ENCODE measurements around the gene GNB5.

Gene GNB5

DNA sequence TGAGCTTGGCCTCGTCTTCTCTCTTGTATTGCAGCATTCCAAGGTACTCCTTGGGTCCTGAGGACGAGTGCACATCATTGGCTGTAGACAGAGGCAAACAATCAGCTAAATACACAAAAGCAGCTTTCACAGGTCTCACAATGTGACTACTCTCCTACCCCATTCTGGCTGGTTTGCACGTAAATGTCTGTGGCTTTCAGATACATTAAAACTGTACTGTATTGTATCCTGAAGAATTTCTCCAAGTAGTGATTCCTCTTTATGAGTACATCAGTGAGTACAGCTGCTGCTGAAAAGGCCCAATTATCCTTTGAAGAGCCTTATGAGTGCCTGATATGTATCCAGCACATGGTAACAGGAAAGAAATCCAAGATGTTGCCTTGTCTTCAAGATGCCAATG lies 22.0 kb upstream of the GNB5 start:
- in situ Hi-C loops (cut with MboI; ENCODE audit: low pct_unique_long_range_greater_than_20kb, low sequenced_read_pairs): no loop called here
- no peak for DNase-seq

DNA sequence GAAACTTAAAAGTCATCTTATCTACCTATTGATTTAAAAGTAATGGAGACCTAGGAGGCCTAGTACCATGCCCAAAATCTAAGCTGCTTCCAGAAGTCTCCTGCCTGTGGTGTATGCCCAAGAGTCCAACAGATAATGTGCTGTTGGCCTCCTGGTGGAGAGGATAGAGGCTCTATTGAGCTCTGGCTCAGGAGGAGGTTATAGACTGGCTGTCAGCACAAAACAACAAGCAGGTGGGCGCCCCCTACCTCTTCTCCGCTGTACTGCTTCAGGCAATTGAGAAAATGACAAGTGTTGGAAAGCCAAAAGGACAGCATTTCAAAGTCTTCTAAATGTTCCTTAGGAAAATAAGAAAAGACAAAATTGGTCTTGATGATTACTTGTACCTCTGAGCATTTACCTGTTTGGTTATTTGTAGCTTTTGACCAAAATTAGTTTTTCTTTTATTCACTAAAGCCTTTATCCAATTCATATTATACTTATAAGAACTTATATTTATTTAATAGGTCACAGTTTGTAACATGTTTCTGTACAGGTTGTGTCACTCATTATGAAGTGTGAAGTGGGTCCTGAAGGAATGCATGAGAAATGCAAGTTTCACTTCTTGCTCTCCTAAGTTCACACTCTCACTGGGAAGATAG lies 17.2 kb upstream of the GNB5 start:
- peak; percentile 89 for DNase-seq
- in situ Hi-C loops (cut with MboI; ENCODE audit: low pct_unique_long_range_greater_than_20kb, low sequenced_read_pairs): no loop called here

DNA sequence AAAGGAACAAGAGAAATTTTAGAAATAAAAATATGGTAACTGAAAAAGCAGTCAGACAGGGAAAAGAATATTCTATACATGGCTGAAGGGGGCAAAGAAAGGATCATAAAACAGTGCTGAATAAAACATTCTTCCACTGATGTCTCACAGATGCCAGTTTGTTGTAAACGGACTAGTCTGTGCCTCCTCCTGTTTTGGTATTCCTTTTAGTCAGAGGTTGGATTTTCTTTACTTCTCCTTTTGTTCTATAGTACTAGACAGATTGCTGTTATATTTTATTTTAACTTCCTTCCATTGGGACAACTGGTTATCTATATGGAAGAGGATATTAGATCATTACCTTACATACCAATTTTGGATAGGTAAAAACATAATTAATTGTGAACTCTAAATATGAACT lies 16.0 kb upstream of the GNB5 start:
- in situ Hi-C loops (cut with MboI; ENCODE audit: low pct_unique_long_range_greater_than_20kb, low sequenced_read_pairs): no loop called here

DNA sequence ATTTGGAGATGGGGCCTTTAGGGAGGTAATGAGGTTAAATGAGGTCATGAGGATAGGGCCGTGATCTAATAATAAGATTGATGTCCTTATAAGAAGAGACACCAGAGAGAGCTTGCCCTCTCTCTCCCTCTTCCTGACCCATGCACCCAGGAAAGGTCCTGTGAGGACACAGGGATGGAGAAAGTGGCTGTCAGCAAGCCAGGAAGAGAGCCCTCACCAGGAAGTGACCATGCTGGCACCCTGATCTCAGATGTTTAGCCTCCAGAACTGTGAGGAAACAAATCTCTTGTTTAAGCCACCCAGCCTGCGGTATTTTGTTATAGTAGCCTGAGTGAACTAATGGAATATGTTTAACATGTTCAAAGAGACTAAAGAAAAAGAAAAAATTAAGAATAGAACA lies 15.3 kb upstream of the GNB5 start:
- in situ Hi-C loops (cut with MboI; ENCODE audit: low pct_unique_long_range_greater_than_20kb, low sequenced_read_pairs): no loop called here

More for the DNA sequence above, 16.0 kb upstream of the GNB5 start:
- DNase-seq: no peak

DNA sequence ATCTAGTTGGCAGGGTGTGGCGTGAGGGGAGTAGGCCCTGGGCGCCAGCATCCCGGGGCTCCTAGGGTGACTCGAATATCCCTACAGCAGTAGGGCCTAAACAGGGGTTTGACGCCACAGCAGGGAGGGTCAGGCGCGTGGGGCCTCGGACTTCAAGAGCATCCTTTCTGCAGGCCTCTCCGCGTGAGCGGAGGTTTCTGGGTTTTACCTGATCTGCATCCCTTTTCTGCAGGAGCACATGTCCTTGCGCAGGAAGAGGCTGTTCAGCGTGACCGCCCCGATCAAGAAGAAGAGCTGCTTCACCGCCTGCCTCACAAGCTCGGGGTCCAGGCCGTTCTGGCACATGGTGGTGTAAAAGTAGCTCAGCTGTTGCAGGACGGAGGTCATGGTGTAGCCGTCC lies 13.5 kb upstream of the GNB5 start:
- DNase-seq: no peak
- in situ Hi-C loops (cut with MboI; ENCODE audit: low pct_unique_long_range_greater_than_20kb, low sequenced_read_pairs): no loop called here

More for the DNA sequence above, 15.3 kb upstream of the GNB5 start:
- no peak for DNase-seq

DNA sequence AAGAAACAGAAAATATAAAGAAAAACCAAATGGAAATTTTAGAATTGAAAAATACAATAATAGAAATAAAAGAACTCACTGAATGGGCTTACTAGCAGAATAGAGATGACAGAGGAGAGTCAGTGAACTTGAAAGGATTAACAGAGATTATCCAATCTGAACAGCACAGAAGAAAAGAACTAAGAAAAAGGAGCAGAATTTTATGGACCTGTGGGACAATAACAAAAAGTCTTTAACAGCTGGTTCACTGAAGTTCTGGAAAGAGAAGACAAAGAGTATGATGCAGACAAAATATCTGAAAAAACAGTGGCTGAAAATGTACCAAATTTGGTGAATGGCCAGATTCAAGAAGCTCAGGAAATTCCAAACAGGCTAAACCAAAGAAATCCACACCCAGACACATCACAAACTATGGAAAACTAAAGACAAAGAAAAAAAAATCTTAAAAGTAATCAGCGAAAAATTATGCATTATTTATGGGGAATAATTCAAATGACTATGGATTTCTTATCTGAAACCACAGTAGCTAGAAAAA lies 9.7 kb upstream of the GNB5 start:
- DNase-seq: no peak
- in situ Hi-C loops (cut with MboI; ENCODE audit: low pct_unique_long_range_greater_than_20kb, low sequenced_read_pairs): no loop called here

DNA sequence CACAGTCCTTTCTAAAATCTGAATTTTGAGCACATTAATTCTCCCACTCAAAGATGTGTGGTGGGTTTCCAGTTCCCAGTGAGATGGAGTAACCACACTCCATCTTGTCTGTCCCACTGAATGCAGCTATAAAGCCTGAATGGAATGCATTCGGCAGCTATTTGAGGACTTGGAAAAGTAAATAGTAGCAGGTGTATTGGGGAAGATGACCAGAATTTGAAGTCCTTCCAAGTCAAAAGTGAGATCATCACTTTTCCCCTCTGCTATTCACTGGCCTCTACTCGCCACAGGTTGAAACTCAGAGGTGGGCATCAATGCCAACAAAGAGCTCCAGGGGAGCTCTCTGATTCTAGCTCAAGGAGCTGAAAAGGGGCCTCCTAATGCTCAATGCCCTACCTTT lies 8.1 kb upstream of the GNB5 start:
- in situ Hi-C loops (cut with MboI; ENCODE audit: low pct_unique_long_range_greater_than_20kb, low sequenced_read_pairs): no loop called here
- no peak for DNase-seq

DNA sequence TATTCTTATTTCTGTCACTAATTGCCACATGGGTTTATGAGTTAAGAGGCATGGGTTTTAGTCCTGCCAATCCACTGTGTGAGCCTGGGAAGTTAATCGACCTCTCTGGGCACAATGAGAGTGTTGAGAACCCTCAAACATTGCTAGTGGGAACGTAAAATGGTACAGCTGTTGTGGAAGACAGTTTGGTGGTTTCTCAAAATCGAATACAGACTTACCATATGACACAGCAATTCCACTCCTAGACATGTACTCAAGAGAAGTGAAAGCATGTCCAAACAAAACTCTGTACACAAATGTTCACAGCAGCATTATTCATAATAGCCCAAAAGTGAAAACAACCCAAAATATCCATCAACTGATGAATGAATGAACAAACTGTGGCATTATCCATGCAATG lies 5.7 kb upstream of the GNB5 start:
- in situ Hi-C loops (cut with MboI; ENCODE audit: low pct_unique_long_range_greater_than_20kb, low sequenced_read_pairs): no loop called here
- no peak for DNase-seq

DNA sequence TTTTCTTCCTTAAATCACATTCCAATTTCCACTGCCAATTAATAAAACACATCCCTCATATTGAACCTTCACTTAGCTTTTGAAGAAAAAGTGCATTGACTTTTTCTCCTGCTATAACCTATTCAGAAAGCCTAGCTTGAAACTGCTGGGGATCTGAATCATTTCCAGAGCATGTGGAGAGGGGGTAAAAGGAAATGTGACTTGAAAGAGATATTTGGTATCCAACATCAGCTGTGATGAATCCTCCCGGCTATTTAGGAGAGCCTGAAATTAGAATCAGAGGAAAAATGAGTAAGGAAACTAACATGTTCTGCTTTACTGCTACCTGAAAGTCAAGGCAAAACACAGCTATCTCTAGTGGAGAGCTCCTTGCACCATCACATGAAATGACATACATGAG lies 2.6 kb upstream of the GNB5 start:
- no peak for DNase-seq
- in situ Hi-C loops (cut with MboI; ENCODE audit: low pct_unique_long_range_greater_than_20kb, low sequenced_read_pairs): no loop called here

DNA sequence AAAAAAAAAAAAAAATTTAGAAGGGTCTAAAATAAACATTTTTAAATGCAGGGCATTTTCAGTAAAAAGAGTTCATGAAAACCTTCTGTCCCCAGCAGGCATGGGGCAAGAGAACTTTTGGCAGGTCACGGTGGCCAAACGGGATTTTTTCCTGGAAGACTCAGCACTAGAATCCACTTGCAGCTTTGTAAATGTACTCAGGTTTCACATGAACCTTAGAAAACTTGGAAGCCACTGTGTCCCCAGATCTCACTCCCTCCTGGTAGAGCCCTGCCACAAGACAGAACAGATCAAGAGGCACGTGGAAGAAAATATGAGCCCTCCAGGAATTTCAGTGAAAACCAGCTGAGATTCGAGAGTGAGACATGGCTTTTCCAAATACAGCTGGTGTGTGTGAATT lies 2.1 kb upstream of the GNB5 start:
- in situ Hi-C loops (cut with MboI; ENCODE audit: low pct_unique_long_range_greater_than_20kb, low sequenced_read_pairs): no loop called here
- DNase-seq: no peak

DNA sequence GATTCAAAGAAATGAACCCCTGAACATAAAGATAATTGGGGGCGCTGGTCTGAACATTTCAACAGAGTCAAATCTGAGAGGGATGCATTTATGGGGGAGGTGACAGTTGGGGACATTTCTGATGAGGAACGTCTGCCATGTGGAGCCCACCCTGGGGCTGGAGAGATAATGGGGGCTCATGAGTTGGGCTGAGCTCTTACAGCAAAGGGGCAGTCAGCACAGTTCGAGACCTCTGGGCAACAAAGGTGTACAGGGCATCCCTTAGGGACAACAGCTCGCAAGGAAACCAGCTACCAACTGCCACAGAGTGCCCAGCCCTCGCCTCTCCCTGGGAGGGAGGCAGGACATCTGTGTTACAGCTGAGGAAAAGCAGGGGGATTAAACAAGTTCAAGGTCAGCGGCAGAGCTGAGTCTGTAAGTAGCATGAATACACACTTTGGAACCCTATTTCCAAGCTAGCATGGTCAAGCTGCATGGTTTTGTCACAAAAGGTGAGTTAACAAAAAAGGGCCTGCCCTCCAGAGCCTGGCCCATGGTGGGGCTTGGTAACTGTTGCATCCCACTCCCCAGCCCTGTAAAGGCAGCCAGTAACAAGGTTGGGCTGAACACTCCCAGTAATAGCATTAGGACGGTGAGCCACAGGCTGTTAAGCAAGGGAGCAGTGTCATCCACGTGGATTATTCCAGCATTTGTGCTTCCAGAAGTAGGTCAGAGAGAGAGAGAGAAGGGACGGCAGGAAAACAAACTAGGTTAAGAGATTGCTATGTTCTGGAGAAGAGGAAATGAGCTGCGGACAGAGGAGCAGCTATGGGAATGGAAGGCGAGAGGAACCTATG lies 4.3 kb downstream of the GNB5 start:
- no peak for DNase-seq
- in situ Hi-C loops (cut with MboI; ENCODE audit: low pct_unique_long_range_greater_than_20kb, low sequenced_read_pairs): no loop called here

DNA sequence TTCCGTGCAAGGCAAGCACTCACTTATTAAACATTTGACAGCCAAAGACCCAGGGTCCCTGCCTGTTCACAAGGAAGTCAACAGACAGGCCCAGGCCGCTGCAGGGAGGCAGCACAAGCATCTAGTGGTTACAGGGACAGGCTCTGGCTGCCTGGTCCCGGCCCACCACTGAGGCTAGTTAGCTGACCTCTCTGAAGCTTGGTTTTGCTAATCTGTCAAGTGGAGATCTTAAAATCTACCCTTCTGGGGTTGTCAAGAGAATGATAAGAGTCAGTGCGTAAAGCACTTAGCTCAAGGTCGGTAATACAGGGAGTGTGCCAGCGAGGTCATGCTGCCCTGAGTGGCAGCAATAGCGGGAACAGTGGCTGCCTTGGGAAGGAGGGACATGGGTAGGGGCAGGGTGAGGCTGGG lies 6.0 kb downstream of the GNB5 start:
- no peak for DNase-seq
- in situ Hi-C loops (cut with MboI; ENCODE audit: low pct_unique_long_range_greater_than_20kb, low sequenced_read_pairs): no loop called here

DNA sequence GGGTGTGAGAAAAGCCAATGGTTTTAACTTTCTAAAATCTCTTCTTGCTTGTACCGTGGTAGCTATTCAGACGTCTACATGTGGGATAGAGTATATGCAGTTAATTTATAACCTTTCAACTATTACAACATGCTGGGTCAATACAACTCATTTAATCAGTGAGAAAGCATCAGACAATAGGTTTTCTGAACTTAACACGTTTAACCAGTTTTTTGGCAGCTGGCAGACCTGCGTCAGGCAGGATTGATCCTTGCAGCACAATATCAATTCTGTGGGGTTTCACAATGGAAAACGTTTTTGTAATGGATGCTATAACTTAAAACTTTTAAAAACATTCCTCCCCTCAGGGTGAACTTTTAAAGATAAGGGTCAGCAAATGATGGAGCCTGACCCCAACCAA lies 6.5 kb downstream of the GNB5 start:
- no peak for DNase-seq

DNA sequence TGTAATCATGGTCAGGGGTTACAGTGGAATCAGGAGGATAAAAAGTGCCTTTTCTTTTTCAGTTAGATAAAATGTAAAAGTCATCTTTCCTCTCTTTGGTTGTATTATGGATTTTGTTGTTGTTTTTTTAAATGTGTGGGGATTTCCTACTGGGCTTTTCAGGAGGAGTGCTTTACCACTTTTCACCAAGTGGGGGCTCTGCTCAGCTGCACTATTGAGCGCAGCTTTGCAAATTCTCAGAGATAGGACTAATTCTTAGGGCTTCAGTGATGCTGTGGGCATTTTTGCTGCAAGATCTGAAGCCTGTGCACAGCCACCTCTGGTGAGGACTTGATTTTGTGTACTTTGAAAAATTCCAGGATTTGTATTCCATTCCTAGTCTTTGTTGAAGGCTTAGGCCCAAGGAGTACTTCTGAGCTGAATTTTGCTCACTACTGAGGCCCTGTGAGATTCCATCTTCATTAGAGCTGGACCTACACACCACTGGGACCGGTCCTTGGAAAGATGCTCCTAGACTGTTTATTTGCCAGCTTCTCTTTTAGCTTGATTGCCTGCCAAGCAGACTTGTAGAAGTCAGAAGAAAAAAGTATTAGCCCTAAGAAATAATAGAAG lies 7.5 kb downstream of the GNB5 start:
- peak; percentile 33 for DNase-seq
- in situ Hi-C loops (cut with MboI; ENCODE audit: low pct_unique_long_range_greater_than_20kb, low sequenced_read_pairs): no loop called here

More for the DNA sequence above, 6.5 kb downstream of the GNB5 start:
- in situ Hi-C loops (cut with MboI; ENCODE audit: low pct_unique_long_range_greater_than_20kb, low sequenced_read_pairs): no loop called here

DNA sequence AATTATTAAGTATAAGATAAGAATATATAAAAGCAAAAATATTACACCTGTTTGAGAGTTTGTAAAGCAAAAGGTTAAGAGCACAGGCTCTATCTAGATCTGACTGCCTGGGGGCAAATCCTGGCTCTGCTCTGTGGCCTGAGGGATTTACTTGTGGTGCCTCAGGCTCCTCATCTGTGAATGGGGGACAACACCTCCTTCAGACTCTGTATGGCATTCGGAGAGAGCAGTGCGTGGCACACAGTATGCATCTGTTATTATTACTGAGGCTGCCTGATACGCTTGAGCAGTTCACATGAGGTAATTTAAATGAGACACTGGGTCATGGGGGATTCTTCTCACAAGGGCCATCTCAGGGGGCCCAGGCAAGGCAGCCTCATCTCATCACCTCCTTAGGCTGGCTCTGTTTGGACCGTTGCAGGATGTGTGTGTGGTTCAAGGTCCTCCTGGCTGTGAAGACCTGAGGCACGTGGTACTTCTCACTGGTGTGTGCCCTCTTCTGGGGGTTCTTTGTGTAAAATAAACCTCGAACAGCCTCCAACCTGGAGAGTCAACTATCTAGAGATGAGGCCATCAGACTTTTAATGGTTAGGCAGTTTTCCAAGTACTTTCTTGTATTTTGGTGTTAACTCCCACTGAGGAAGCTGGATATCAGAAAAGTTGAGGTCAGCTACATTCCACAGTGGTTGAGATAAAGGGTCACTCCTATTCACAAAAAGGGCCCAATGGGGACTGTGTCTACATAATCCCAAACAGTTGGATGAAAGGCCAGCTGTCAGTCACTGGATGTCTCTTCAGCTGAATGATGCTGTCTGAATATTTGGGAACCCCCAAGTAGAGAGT lies 9.0 kb downstream of the GNB5 start:
- in situ Hi-C loops (cut with MboI; ENCODE audit: low pct_unique_long_range_greater_than_20kb, low sequenced_read_pairs): no loop called here
- no peak for DNase-seq

DNA sequence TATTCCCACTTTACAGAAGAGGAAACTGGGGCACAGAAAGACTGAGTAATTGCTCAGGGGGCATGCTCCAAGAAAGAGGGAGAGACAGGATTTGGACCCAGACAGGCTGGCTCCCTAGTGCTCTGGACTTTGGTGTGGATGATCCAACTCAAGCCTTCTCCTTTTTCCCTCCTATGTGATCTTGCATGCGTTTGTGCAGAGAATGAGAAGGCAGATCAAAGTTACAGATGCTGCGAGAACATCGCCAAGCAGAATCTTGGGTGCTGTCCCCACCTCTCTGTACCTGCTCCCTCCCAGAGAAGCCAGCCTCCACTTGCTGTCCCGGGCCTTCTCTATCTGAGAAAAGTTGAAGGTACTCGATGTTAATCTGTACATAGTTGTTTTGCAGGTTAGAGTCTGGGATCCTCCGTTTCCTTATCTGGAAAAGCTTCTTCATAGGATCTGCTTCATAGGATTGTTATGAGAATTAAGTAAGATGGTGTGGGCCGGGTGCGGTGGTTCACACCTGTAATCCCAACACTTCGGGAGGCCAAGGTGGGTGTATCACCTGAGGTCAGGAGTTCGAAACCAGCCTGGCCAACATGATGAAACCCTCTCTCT lies 10.2 kb downstream of the GNB5 start:
- in situ Hi-C loops (cut with MboI; ENCODE audit: low pct_unique_long_range_greater_than_20kb, low sequenced_read_pairs): no loop called here
- DNase-seq: no peak

DNA sequence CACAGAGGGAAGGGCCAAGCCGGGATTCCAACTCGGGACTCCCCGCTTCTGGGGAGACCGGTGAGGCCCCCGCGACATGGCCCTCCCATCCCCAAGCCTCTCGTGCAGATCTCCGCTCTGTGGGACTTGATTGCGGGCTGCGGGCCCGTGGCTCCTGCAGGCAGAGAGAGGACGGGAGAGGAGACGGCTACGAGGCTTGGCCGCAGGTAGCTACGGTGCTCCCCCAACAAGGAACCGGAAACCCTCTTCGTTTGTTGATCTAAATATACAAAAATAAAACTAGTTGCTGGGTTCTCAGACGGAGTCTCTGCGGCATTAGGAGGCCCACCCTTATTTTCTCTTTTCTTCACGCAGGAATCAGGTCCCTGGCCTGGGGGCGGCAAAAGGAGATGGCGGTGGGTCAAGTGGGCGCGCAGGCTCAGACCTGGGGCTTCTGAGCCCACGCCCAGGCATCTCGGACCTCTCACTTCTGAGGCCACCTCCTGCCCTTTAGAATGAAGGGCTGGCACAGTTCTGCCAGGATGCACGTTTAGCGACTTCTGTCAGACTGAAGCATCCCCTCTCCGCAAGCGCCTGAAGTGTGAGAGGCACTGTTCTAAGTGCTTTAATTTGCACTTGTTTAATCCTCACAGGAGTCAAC lies 10.9 kb downstream of the GNB5 start:
- in situ Hi-C loops (cut with MboI; ENCODE audit: low pct_unique_long_range_greater_than_20kb, low sequenced_read_pairs): no loop called here

More for the DNA sequence above, 10.9 kb downstream of the GNB5 start:
- DNase-seq: no peak
